GM19099 (cell line): ENCODE results near the gene NCAM2.

Experiments
- POLR2A ChIP-seq: IDR thresholded peaks from 3 replicates; pipeline ENCODE4 v1.6.1; 2011; ENCODE audit warnings: low read depth; ENCODE audit not compliant: insufficient read length; ENCODE audit errors: extremely low read depth

Gene NCAM2

GRCh38 chr21:21003701-21004100 lies 5.5 kb downstream of the NCAM2 start:
- TF ChIP-seq POLR2A = no peak

- TF ChIP-seq POLR2A = no peak
These were observed 9.4 kb downstream of the NCAM2 start for GRCh38 chr21:21007606-21008005.

- TF ChIP-seq POLR2A = no peak
These were observed 12.0 kb downstream of the NCAM2 start for GRCh38 chr21:21010228-21010627.

- TF ChIP-seq POLR2A = no peak
These were observed 12.5 kb downstream of the NCAM2 start for GRCh38 chr21:21010698-21011097.

- TF ChIP-seq POLR2A = no peak
These were observed 20.6 kb downstream of the NCAM2 start for GRCh38 chr21:21018821-21019220.

- TF ChIP-seq POLR2A = no peak
These were observed 21.5 kb downstream of the NCAM2 start for GRCh38 chr21:21019681-21020080.

GRCh38 chr21:21025742-21026141 lies 27.5 kb downstream of the NCAM2 start:
- no peak for TF ChIP-seq POLR2A

- no peak for TF ChIP-seq POLR2A
These were observed 30.1 kb downstream of the NCAM2 start for GRCh38 chr21:21028275-21028820.

GRCh38 chr21:21029164-21029563 lies 31.0 kb downstream of the NCAM2 start:
- TF ChIP-seq POLR2A = no peak

GRCh38 chr21:21030311-21030710 lies 32.1 kb downstream of the NCAM2 start:
- no peak for TF ChIP-seq POLR2A

- no peak for TF ChIP-seq POLR2A
These were observed 35.8 kb downstream of the NCAM2 start for GRCh38 chr21:21034036-21034435.

- TF ChIP-seq POLR2A = no peak
These were observed 41.5 kb downstream of the NCAM2 start for GRCh38 chr21:21039624-21040170.

- TF ChIP-seq POLR2A = no peak
These were observed 47.3 kb downstream of the NCAM2 start for GRCh38 chr21:21045518-21045917.

- TF ChIP-seq POLR2A = no peak
These were observed 47.9 kb downstream of the NCAM2 start for GRCh38 chr21:21046063-21046462.

- TF ChIP-seq POLR2A = no peak
These were observed 53.2 kb downstream of the NCAM2 start for GRCh38 chr21:21051109-21052055.

- TF ChIP-seq POLR2A = no peak
These were observed 54.5 kb downstream of the NCAM2 start for GRCh38 chr21:21052672-21053071.
